HG03575 (cell line): ENCODE measurements around the gene HIPK2.
A peak's percentile ranks its signal among the peaks of the same experiment; 100 is the strongest.

ENCODE experiments used
- ATAC-seq: cut with Tn5 transposase; IDR thresholded peaks from one replicate; pipeline ENCODE4 v1.9.1; 2021; ENCODE audit not compliant: unreplicated experiment, insufficient number of reproducible peaks, low FRiP score; ENCODE audit errors: extremely low read depth

Gene HIPK2

DNA sequence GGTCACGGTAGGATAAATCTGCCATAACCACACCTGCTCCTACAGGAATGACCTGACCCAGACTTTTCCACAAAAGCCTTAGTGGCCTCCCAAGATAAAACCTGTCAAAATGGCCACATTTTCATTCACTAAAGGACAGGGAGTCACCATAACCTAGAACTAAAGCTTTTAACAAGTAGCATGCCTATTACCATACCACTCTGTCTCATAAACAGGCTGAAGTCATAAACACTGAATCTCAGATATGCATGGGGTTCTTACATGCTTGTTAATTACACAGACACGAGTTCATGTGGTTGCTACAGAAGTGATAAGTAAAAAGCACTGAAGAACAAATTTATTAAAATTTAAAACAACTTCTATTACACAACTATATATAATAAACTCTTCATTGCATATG lies 56.0 kb downstream of the HIPK2 start:
- ATAC-seq = no peak

DNA sequence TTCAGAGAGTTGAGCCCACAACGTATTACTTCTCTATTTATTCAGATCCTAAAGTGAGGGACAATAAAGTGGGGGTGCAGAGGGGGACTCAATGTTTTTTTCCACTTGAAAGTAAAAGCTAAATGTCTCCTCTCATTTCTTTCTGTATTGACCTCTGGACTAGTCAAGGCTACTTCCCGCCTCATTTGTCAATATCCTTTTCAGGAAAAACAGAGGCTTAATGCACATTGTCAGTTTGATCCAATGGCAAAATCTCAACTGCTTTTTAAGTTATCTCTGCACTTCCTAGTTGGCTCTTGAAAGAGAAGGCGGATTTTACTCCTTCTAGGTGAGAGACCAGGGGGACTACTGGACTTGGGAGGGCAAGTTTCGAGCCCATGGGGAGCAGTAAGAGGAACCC lies 56.4 kb downstream of the HIPK2 start:
- no peak for ATAC-seq

DNA sequence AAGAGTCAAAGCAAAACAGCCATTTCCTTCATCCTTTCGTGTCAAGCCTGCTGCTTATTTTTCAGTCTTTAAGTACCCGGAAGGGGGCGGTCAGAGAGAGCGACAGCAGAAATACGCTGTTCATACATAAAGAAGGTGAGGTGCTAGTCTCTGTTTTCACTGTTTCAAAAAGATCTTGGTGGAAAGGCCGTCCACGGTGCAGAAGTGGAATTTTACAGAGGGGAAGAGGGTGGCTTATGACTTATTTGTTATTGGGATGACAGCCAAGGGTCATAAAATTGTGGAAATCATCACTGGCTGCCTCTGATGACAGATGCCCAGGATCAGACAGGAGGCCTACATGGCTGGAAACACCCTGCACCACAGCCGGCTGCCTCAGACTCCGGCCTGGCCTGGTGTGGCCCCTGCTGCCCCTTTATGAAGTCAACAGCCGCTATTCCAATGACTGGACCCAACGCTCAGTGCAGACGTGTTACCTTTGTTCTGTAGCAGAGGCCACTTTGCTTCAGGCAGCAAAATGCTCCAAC lies 57.0 kb downstream of the HIPK2 start:
- ATAC-seq = no peak

DNA sequence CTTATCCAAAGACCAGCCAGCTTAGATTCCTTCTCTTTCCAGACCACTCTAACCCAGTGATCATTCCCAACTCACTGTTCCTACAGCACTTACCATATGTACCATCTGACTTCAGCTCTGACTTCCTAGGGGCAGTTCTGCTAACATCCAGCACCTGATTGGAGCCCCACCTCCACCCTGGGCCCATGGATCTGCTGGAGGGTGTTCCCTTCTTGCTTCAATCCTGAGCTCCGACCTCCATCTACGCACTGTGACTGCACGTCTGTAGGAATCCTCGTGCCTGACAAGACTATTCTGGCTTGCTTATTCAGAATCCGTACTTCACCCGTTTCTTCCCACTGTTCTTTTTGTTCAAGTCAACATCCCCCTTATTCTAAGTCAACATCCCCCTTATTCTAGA lies 57.6 kb downstream of the HIPK2 start:
- ATAC-seq = no peak

DNA sequence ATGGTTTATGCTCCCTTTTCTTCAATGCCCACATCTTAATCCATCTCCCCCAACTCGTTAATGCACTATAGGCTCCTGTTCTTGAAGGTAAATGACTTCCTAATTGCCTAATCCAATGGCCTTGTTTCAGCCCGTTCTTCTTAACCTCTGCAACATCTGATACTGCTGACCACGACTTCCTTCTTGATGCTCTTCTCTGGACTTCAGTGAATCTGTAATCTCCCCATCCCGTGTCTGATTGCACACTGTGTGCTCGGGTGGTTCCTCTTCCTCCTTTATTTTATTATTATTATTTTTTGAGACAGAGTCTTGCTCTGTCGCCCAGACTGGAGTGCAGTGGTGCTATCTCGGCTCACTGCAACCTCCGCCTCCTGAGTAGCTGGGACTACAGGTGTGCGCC lies 58.9 kb downstream of the HIPK2 start:
- no peak for ATAC-seq

DNA sequence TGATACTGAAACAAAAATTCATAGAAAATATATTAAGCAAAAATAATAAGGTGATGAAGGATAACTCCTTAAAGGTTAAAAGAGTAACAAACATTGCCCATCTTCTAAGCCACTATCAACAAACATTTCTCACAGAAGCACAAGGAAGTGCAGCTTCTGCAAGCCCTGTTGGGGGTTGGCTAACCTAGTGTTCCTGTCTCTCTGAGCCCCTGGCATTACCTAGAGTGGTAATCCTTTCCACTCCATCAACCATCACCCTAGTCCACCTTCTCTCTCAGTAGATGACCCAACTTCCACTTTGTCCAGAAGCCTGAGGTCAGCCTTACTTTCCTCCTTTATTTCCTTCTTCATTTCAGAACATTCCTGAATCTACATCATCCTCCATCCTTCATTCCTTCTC lies 59.7 kb downstream of the HIPK2 start:
- no peak for ATAC-seq

DNA sequence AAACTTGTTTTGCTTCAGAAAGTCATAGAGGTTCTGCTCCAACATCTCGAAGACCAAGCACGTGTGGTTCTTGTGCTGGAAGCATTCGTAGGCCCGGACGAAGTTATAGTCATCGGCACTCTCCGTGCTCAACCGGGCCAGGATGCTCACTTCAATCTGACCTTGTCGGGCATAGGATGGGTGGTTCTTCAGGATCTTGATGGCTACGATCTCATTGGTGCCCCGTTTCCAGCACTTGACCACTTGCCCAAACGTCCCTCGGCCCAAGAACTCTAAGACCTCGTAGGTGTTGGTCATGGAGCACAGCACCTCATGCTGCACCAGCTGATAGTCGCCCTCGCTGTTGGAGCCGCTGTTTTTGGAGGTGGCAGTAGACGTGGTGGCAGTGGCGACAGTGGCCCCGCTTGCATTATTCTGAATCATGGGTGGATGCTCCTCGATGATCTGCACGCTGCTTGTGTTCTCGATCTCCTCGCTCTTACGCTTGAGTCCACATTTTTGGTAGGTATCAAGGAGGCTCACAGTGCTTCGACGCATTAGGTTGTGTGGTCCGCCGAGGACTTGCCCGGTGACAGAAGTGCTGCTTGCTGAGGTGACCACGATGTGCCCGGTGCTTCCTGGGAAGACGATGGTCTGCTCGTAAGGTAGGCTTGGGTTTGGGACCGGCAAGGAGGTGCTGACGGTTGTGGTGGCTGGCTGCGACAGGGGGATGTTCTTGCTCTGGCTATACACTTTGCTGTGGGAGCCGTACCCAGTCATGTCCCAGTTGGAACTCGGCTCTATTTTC lies 61.4 kb downstream of the HIPK2 start:
- no peak for ATAC-seq

DNA sequence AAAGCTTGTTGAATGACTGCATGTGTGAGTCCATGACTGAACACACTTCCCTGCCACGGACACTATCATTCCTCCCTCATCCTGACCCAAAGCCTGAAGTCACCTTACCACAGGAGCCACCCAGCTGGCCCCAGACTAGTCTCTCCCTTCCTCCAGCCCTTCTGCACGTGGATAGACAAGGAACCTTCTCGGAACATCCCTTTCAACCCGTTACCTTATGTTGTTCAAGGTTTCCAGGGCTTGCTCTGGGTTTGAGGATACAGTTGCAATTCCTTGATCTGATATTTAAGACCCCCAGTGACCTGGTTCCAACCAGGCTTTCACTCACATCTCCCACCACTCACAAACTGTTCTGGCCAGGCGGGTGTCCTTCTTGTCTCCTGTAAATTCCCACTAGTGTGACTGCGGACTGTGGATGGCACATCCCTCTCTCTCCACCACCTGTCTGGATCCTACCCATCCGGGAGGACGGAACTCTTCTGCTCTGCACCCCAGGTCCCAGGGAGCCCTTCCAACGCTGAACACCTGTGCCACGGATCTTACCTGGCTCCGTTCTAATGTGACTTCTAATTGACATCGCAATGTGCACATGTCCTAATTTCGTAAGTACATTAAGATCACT lies 62.5 kb downstream of the HIPK2 start:
- no peak for ATAC-seq

DNA sequence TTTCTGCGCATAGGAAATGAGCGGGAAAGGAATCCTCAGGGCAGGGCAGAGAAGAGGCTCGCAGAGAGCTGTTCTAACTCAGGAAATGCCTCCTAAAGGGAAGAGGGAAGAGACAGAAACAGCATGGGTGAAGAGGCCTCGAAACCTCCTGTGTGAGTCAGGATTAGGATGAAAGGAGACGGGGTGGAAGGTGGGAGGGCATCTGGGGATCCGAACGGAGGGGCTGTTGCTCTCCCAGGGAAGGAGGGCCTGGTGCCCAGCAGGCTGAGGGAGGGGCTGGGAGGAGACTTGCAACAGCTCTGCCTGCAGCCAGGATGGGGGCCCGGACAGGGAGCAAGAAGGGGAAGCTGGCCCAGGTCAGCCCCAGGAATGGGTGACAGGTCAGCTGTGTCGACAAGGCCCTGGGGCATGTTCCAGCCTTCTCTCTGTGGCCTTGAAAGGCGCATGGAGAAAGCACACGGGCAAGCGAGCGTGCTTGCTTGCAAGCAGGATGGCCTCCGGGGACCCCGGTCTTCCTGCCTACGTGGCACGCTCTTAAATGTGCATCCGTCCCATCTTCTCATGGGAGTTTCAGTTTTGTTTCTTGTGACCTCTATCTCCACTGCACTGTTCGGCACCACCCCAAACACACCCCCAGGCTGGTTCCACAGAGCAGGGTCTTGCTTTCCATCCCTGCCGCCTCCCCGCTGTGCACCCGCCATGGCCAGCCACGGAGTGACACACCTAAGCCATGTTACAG lies 63.5 kb downstream of the HIPK2 start:
- ATAC-seq = peak; percentile 93

DNA sequence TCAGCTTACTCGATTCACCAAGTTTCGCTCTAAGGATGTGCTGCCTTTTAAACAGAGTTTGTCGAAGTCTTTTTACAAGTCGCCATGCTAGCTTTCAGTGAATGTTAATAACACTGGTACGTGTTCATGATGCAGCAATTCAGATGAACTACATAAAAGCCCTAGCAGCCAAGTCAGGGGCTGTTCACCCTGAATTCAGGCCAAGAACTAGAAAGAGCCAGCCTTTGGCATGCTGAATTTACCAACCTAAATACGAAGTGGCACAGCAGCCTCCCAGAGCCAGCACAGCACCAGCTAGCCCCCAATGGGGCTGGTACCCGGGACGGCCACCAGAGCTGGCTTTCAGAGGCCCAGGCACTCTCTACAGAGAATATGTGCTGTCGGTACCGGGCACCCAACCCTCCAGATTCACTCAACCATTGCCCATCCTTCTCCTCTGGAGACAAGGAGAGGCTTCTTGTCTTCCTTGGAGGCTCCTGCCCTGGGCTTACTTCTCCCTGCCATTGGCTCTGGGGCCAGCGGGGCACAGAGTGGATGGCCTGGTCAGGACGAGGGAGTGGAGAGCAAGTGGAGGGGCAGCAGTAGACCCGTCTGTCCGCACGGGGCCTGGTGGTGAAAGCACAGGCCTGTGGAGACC lies 64.2 kb downstream of the HIPK2 start:
- ATAC-seq = no peak

DNA sequence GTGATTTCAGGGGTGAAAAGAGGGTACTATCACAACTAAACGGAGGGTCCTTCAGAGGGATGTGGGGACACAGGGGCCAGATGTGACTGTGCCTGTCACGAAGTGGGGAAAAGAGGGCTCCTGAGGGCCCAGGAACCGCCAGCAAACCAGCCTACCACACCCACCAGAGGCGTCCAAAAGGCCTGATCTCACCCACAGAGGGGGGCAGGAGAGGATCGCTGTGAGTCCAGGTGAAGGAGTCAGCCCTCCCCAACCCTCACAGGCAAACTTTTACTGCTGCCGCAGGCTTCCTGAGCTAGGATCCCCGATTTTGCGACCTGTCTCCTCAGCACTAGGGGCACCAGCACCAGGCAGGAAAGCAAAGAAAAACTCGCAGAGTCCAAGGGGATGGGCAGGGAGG lies 64.7 kb downstream of the HIPK2 start:
- ATAC-seq = no peak

DNA sequence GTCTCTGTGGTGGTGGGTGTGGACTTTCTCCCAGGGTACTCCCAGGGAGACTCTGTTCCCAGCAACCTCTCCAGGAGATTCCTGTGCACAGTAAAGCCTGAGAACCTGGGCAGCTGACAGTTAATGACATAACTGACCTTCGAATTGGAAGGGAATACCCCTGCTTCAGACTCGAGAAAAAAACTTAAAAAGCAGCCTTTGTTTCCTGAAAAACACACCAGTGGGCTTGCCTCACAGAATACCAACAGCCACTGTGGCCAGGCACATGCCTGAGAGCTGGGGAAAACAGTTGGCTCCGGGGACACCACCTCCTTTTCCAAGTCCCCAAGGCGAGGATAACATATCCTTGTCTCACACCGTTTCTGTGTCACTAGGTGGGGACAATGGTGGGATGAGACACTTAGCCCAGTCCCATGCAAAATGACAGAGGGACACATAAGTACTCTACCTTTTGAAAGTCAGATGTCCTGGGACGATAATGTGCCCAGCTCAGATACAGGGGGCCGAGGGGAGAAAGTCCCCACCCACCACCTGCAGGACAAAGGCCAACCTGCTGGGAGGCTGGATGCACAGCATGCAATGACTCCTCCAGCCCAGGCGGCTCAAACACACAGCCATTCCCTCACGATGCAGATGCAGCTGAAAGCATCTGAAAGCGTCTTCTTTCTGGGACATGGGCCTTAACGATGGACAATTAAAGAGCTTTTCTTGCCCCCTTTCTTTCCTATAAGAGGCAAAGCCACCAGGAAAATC lies 65.6 kb downstream of the HIPK2 start:
- no peak for ATAC-seq

DNA sequence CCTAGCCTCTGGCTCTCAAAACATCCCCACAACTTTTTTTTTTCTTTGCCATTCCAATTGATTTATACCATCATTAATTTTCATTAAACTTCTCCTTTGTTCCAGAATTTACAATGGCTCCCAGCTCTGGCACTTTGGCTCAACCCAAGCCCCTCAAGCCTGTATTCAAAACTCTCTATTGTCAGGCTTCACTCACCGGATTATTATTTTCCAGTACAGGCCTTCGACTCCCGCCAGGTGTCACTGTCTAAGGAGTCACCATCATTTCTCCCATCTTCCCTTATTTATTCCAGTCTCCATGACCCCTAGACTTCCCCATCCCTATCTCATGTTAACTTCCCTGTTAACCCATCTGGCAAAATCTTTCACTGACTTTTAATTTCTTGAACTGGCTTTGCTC lies 67.8 kb downstream of the HIPK2 start:
- ATAC-seq = no peak

DNA sequence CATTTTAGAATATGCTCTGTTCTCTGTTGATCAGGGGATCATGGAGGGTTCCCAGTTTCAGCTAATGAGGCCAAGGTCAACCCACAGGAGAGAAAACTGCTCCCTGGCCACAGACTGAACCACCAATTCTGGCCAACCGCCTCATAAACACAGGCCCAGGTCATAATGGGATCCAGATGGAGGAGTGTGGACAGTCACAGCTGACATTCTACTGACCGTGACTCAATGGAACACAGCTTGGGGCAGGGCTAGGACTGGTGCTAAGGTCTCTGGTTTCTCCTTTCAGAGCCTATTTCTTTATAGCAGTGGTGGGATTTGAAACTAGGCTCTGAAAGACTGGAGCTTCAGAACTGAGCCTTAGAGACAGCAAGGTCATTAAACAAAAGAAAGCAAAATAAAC lies 68.3 kb downstream of the HIPK2 start:
- no peak for ATAC-seq

DNA sequence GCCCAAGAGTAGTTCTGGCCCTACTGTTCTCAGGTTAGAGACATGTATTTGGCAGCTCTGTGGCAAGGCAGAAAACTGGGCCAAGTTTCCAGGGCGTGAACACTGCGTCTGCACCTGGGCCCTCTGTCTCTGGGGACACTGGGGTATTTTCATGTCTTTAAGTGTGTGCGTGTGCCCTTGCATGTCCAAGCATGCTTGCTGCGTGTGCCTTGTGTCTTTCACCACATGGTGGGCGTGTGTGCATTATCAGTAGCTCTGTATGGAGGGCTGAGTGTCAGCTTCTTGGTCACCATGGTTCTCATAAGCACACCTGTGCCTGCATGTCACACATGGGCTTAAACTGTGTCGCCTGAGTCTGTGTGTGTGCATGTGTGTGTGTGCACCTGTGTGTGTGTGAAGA lies 69.3 kb downstream of the HIPK2 start:
- ATAC-seq = no peak

DNA sequence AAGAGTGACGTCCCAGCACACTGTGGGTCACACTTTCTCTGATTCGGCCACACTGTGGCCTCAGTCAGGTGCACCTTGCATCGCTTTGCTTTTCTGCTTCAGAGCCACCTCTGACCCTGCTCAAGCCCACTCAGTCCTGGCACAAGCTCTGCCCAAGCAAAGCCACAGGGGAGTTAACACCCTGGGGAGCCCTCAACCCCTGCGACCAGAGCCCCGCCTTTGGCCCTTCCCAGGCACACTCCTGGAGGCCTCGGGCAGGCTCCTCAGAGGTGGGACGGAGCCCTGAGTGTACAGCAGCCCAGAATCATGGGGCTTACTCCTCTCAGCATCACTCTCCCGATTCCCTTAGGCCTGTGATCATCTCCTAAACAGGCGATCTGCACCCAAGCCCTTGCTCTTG lies 71.0 kb downstream of the HIPK2 start:
- no peak for ATAC-seq

DNA sequence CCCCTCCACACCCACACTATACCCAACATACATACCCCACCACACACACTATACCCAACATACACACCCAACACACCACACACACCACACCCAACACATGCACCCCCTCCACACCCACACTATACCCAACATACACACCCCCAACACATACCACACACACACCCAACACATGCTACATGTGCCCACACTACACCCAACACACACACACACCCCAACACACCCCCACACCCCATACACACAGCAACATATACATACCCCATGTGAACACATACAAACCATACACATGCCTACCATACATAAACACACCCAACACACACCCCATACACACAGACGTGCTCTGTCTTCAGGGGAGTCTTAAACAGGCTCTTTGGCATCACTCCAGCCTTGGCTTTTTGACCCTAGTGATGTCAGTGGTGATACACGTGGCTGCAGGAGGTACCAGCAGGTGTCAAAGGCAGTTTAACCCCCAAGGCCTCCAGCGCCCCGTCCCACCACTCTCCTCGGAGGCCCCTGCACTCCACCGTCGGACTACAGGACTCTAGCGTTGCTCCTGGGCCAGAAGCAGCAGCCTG lies 73.4 kb downstream of the HIPK2 start:
- no peak for ATAC-seq

DNA sequence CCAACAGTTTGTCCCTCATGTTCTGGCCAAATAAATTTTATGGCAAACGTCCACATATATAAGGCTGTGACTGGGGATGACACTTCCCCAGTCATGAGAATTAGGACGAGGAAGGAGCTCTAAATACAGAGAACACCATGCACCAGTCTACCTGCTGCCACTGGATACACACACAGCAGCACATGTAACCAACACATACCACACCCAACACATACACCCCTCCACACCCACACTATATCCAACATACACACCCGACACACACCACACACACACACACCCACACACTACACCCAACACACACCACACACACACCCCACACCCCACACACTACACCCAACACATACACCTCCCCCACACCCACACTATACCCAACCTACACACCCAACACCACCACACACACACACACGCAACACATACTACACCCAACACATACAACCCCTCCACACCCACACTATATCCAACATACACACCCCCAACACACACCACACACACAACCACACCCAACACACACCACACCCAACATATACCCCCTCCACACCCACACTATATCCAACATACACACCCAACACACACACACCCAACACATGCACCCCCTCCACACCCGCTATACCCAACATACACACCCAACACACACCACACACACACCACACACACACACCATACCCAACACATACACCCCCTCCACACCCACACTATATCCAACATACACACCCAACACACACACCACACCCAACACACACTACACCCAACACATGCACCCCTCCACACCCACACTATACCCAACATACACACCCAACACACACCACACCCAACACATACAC lies 74.1 kb downstream of the HIPK2 start:
- no peak for ATAC-seq
